ENCODE results near the gene CENPA.
A peak's percentile ranks its signal among the peaks of the same experiment; 100 is the strongest.
"Not testable (repeated sequence)": the region's sequence is repeated elsewhere in the genome, so short reads cannot be mapped to it uniquely, and the experiment has no call there.

CENPA gene

DNA sequence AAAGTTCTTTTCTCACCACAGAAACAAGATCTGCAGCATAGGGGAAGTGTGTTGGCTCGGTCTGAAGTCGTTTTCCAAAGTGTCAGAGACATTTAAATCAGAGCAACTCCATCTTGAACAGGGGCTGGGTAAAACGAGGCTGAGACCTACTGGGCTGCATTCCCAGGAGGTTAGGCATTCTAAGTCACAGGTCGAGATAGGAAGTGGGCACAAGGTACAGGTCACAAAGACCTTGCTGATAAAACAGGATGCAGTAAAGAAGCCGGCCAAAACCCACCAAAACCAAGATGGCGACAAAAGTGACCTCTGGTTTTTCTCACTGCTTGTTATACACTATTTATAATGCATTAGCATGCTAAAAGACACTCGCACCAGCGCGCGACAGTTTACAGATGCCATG is 24.9 kb upstream of the CENPA start:
- not testable (repeated sequence) for DNase-seq (ENCODE audit: low spot score)

DNA sequence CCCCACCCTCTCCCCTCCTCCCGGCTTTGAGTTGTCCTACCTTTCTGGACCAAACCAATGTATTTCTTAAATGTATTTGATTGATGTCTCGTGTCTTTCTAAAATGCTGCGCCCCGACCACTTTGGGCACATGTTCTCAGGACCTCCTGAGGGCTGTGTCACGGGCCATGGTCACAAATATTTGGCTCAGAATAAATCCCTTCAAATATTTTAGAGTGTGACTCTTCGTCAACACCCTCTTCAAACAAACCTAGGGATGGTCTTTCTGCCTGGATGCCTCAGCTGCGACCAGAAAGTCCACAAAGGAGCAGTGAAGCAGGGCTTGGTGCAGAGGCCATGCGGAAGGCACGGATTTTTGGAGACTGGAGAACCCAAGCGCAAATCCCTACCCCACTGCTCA is 22.8 kb upstream of the CENPA start:
- DNase-seq (ENCODE audit: low spot score) = no peak

DNA sequence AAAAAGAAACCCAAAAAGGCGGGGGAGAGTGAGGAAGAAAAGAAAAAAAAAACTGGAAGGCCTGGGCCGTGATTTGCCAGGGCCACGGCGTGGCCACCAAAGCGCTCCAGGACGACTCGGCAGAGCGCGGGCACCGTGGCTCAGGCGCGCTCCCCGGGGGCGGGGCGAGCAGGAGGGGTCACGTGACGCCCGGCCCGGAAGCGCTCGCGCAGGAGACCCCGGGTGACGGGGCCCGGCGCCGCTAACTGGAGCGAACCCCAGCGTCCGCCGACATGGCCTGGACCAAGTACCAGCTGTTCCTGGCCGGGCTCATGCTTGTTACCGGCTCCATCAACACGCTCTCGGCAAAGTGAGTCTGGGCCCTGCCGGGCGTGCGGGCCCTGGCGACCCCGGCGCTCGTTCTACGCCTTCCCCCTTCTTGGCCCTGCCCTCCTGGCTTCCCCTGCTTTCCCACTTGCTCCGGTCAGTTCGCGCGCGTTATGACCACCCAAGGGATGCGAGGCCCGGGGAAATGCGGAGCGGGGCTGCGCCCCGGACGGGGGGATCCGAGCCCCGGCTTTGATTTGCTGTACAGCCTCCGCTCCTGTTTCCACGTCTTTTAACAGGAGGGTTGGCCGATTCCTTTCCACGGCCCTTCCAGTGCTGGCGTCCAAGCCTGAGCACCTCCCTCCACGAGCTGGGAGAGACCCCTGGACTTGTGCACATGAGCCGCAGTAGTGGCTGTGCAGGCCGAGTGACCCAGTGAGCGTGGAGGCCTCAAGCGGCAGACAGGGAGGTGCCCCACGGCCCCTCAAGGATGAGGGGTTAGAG is 21.6 kb upstream of the CENPA start, which contains the start of gene SLC35F6:
Gene SLC35F6 (plus strand): TSS at position 207 of the 810 bp plus-strand sequence. CDS start 66 bp downstream, at position 273.
- peak; percentile 81 for DNase-seq (ENCODE audit: low spot score)

DNA sequence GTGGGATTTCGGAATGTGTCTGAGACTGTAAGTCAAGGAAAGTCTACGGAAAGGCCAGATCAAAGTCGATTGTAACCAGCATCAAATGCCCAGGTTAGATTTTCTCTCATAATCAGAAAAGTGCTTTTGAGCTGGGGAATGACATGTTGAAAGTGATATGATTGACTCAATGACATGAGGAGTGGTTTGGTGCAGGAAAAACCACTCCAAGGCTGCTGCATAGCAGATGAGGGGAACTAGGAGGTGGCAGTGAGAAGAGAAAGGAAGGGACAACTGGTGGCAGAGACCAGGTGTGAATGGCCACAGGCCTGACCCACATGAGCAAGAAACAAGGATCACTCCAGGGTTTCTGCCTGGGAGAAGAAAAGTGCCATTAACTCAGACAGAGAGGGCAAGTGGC is 20.9 kb upstream of the CENPA start:
- DNase-seq (ENCODE audit: low spot score) = no peak

DNA sequence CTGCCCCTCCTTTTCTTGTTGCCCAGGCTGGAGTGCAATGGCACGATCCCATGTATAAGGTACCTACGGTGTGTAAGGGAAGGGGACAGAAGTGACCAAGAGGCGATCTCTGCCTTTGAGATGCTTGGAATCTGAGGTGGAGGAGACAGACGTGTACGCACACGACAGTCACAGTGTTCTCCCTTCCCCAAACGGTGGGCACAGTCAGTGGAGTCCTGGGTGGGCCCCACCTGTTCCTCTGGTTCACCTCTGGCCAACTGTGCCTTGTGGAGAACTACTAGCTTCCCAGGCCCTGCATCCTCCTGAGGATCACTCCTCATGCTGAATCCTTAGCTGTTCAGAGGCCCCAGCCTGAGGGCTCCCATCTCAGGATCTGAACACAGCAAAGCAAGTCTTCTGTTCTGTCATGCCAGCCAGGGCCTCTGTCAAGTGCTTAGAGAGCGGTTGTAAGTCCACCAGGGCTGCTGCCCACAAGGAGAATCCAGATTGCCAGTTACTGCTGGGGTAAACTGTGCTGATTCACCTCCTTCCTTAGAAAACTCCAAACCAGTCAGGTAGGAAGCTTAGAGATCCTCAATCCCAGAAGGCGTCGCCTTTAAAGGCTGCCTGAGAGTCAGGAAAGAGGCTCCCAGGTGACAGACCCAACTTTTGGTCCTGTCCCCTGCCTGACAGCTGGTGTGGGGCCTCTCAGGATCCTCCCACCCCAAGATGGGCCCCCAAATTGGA is 20.2 kb upstream of the CENPA start:
- DNase-seq (ENCODE audit: low spot score) = no peak

DNA sequence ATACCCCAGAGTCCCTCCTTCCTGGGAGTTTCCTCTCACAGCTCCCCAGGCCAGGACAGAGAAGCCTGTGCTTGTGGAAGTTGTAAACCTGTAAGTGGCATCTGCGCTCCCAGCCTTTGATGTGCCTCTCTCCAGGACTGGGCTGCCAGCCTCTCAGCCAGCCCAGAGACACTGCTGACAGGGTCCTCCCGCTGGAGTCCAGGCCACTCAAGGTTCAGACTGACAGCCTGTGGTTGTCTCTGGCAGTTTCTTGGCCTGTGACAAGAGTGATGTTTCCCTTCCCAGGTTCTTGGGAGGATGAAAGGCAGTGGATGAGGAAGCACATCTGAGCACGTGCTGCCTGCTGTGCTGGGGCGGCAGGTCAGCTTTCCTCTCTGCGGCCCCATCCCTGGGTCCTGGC is 18.7 kb upstream of the CENPA start:
- DNase-seq (ENCODE audit: low spot score) = no peak

DNA sequence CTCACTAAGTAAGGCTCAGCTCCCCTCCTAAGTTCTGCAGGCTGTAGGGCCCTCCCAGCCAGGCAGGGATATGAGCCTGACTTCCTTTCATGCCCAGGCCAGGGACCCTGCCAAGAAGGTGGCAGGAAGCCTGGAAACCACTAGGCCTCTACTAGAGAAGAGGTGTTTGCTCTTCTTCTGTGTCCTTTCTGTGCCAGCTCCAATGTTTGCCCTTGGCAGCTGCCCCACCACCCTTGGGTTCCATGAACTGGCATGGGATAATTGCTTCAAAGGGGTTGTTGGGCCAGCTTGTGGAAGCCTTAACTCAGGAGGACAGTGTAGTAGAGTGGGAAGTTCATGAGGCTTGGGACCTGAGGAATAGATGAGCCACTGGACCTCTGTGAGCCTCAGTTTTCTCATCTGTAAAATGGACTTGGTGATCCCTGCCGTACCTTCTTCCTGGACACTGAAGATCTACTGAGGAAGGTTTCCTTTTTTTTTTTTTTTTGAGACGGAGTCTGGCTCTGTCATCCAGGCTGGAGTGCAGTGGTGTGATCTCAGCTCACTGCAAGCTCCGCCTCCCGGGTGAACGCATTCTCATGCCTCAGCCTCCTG is 17.9 kb upstream of the CENPA start:
- DNase-seq (ENCODE audit: low spot score) = no peak

DNA sequence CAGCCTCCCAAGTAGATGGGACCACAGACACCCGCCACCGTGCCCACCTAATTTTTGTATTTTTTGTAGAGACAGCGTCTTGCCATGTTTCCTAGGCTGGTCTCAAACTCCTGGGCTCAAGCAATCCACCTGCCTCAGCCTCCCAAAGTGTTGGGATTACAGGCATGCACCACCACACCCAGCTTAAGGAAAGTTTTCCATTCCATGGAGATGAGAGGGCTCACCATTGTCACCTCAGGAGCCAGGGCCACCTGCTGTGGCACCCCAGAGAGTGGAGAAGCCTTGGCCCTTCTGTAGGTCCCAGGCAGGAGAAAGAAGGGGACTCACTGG is 17.1 kb upstream of the CENPA start:
- DNase-seq (ENCODE audit: low spot score) = no peak

DNA sequence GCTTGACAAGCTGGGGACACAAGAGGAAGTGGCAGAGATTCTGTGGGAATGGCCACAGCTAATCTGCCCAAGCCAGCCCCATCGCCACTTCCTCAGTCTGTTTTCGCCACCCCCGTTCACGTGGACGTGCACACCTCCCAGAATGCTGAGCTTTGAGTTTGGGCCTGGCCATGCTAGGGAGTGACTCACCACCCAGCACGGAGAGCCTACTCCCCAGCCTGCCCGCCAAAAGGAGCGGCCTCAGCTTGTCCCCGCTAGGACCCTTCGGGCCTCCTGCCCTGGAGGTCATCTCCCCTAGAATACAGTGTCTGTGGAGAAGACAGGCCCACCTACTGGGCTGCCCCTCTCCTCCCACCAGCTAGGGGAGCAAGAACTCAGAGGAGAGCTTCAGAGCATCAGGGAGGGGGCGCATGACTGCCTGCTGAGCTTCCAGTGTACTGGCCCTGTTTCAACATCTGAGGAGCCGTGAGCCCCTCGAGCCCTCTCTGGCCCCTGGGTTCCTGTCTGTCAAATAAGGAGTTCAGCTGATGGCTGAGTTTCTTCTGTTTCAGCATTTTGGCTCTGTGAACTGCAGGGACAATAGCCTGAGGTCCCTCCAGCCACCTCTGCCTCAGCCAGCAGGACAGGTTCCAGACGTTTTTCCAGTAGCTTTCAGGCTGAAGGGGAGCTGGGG is 16.6 kb upstream of the CENPA start:
- DNase-seq (ENCODE audit: low spot score) = no peak

DNA sequence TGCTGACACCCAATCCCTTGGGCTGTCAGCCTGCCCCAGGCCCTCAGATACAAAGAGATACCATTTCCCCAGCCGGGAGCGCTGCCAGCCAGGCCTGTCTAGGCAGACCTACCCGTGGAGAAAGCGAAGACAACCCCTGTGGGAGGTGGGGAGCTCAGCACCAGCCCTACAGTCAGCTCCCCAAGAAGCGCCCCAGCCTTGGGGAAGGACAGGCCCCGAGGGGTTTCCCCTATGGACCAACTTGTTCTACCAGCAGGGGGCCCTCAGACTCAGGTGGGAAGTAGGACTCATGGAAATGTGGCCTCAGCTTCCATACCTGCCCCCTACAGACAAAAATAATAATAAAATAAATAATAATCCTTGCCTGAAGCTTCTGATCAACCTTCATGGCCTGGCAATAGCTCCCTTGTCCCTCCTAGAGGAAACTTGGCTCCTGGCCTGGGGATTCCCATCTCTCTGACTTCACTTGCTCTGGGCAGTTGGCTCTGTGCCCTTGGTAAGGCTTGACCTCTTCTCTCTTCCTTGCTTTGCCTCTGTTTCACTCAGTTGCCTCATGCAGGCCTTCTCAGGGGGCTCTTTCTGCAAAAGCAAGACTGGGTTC is 14.8 kb upstream of the CENPA start:
- no peak for DNase-seq (ENCODE audit: low spot score)

DNA sequence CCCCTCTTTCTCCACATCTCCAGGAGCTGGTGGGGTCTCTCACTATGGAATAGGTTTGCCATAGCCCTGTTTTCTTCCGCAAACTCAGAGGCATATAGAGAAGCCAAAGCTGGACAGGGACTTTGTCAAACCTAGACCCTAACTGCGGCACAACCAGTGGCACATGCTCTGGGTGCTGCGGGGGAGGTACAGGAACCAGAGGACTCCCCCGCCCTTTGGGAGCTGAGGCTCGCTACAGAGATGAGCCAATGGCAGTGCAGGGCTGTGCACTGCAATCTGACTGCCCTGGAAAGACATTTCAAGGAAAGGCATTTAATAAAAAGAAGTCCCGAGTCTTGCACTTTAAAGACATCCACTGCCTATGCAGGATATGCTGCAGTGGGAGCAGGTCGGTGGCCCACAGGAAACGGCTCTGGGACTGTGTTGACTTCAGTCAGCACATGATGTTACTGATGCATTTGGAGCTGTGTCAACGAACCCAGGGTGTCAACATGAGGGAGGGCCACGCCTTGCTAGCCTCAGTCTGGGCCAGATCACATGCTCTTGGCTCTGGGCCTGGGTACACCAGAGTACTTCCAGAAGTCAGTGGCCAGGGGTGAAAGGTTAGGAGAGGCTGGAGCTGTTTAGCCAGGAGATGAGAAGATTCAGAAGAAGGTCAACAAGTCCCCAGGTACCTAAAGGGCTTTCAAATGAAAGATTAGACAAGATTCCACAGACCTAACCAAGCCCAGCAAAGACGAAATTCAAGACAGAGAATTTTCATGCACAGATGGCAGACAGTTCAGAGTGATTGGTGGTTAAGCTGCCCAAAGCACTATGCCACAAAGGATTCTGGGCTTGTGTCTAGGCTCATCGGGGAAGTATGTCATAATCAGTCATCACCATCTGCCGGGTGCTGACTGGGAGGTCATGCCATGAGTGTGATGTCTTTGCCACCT is 13.5 kb upstream of the CENPA start:
- peak; percentile 47 for DNase-seq (ENCODE audit: low spot score)

DNA sequence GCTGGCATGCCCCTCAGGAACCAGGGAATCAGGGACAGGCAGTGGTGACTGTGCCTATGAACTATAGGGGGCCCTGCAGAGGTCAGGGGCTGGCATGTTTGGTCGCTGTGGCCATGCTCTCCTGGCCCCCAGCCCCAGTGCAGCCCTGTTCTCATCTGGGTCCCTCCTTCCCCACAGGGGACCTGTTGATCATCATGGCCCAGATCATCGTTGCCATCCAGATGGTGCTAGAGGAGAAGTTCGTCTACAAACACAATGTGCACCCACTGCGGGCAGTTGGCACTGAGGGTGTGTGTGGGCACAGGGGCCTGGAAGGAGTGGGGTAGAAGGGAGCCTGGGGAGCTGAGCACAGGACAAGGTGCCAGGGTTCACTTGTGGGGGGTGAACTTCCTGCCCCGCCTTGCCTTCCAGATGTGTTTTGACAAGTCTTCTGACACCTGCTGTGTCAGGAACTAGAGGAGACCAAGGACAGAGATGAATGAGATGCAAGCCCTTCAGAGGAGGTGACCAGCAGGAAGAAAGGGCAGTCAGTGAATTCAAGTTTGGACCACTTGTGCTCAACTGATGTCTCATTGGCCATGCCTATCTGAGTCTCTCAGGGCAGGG is 9.6 kb upstream of the CENPA start:
- no peak for DNase-seq (ENCODE audit: low spot score)

DNA sequence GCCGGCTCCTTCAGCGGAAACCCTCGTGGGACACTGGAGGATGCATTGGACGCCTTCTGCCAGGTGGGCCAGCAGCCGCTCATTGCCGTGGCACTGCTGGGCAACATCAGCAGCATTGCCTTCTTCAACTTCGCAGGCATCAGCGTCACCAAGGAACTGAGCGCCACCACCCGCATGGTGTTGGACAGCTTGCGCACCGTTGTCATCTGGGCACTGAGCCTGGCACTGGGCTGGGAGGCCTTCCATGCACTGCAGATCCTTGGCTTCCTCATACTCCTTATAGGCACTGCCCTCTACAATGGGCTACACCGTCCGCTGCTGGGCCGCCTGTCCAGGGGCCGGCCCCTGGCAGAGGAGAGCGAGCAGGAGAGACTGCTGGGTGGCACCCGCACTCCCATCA is 7.8 kb upstream of the CENPA start:
- DNase-seq (ENCODE audit: low spot score) = no peak

DNA sequence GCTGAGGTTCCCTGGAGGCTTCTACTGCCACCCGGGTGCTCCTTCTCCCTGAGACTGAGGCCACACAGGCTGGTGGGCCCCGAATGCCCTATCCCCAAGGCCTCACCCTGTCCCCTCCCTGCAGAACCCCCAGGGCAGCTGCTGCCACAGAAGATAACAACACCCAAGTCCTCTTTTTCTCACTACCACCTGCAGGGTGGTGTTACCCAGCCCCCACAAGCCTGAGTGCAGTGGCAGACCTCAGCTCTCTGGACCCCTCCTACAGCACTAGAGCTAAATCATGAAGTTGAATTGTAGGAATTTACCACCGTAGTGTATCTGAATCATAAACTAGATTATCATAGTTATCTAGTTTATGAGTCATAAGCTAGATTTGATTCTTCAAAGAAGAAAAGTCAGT is 7.3 kb upstream of the CENPA start:
- no peak for DNase-seq (ENCODE audit: low spot score)

DNA sequence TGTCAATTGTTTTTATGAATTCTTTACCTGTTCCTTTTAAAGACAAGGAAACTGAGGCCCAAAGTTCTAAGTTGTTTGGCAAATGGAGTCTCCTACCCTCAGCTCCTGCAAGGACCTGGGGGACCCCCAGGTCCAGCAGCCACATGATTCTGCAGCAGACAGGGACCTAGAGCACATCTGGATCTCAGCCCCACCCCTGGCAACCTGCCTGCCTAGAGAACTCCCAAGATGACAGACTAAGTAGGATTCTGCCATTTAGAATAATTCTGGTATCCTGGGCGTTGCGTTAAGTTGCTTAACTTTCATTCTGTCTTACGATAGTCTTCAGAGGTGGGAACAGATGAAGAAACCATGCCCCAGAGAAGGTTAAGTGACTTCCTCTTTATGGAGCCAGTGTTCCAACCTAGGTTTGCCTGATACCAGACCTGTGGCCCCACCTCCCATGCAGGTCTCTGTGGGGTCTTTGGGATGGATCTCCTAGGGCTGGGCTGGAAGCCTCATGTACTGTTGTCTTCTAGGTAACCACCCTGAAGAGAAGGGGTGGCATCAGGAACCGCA is 5.6 kb upstream of the CENPA start:
- no peak for DNase-seq (ENCODE audit: low spot score)

DNA sequence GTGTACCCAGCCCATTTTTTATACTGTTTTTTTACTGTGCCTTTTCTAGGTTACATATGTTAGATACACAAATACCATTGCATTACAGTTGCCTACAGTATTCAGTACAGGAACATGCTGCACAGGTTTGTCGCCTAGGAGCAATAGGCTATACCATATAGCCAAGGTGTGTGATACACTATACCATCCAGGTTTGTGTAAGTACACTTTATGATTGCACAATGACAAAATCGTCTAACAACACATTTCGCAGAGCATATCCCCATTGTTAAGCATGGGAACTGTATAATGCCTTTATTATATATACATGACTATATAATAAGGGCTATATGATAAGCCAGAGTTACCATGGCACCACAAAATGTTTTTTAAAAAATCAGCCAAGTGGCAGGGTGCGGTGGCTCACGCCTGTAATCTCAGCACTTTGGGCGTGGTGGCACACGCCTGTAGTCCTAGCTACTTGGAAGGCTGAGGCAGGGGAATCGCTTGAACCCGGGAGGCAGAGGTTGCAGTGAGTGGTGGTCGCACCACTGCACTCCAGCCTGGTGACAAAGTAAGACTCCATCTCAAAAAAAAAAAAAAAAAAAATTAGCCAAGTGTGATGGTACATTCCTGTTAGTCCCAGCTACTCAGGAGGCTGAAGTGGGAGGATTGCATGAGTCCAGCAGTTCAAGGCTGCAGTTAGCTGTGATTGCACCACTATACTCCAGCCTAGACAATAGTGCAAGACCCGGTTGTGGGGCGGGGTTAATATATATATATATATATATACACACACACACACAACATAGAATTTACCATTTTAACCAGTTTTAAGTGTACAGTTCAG is 2.8 kb upstream of the CENPA start:
- DNase-seq (ENCODE audit: low spot score) = no peak

DNA sequence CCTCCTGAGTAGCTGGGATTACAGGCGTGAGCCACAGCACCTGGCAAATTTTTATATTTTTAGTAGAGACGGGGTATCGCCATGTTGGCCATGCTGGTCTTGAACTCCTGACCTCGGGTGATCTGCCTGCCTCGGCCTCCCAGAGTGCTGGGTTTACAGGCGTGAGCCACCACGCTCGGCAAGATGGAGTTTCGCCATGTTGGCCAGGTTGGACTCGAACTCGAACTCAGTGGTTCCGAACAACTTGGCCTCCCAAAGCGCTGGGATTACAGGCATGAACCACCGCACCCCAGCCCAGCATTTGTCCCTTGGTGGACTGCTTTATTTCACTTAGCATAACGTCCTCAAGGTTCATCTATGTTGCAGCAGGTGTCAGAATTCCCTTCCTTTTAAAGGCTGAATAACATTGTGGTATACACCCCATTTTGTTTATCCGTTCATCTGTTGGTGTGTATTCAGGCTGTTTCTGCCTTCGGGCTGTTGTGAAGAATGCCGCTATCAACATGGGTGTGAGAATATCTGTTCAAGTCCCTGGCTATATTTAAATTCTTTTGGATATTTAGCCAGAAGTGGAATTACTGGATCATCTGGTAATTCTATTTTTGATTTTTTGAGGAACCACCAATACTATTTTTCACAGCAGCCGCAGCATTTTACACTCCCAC is 1.2 kb upstream of the CENPA start:
- no peak for DNase-seq (ENCODE audit: low spot score)

DNA sequence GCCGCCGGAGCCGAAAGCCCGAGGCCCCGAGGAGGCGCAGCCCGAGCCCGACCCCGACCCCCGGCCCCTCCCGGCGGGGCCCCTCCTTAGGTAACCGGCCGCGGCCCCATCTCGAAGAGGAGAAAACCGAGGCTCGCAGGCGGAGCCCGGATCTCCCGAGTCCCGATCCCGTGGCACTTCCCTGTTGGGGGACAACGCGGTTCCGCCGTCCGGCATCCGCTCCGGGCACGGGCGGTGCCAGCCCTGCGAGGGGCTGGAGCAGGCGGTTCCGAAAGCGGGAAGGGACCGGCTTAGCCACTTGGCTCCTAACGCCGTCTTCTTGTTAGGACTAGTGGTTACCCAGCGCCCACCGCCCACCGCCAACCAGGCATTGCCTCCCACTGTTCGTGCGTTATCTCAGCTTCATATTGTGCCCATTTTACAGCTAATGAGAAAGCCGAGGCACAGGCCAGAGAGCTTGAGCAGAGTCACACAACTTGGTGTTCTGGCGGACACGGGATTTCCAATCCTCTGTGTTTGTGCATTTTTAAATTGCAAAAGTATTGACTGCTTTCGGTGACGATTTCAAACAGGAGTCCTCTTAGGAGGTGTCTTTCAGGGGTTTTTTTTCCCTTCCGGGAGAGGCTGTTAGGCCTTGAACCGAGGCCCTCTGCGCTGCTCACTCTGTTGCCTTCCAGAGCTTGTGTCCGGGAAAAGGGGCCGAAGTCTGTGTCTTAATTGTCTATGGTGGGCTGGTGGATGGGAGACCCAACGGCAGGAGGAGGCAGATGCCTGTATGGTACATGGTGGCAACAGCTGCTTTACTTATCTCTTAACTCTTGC is 562 bp downstream of the CENPA start:
- DNase-seq (ENCODE audit: low spot score) = no peak
